Measurements from ENCODE around the gene DRAXIN. TPM values are rescaled to one million over a fixed set of nuclear protein-coding genes. Genes with fewer than 3 reads are reported as not detected.

Gene DRAXIN
- total RNA-seq, 4 donors from 2014 or later = 0.14 to 0.16 TPM; not detected in 2

- TF ChIP-seq, protein P1, sequence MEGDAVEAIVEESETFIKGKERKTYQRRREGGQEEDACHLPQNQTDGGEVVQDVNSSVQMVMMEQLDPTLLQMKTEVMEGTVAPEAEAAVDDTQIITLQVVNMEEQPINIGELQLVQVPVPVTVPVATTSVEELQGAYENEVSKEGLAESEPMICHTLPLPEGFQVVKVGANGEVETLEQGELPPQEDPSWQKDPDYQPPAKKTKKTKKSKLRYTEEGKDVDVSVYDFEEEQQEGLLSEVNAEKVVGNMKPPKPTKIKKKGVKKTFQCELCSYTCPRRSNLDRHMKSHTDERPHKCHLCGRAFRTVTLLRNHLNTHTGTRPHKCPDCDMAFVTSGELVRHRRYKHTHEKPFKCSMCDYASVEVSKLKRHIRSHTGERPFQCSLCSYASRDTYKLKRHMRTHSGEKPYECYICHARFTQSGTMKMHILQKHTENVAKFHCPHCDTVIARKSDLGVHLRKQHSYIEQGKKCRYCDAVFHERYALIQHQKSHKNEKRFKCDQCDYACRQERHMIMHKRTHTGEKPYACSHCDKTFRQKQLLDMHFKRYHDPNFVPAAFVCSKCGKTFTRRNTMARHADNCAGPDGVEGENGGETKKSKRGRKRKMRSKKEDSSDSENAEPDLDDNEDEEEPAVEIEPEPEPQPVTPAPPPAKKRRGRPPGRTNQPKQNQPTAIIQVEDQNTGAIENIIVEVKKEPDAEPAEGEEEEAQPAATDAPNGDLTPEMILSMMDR (IDR thresholded peaks at IDR 0.05) = no peak
- TF ChIP-seq POLR2A (IDR thresholded peaks at IDR 0.05) (no peak), EP300 (IDR thresholded peaks at IDR 0.05; ENCODE audit: low read depth) (no peak), POLR2AphosphoS5 (IDR thresholded peaks at IDR 0.05) (no peak)
- in situ Hi-C loops (cut with MboI; ENCODE audit: low pct_ligation_motif_present in 1 of 4, low pct_unique_long_range_greater_than_20kb in 1 of 4, low sequenced_read_pairs in 3 of 4) = loop anchor here in 1 of 4 donors (5.0 kb wide), 1 partner anchor 60 kb away; no protein-coding TSS in a partner anchor
Observed at GRCh38 chr1:11657654-11658053, 33.9 kb upstream of the DRAXIN start.

DNA sequence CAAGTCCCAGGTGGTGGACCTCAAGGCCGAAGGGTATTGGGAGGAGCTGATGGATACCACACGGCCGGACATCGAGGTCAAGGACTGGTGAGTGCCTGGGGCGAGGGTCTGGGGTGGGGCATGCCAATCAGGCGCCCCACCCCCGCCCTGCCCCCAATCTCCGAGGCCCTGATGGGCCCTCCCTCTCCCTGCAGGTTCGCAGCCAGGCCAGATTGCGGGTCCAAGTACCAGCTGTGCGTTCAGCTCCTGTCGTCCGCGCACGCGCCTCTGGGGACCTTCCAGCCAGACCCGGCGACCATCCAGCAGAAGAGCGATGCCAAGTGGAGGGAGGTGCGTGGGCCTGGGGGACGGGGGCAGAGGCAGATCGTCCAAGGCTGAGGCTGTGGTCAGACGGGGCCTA, 33.0 kb upstream of the DRAXIN start:
- DNase-seq = no peak
- Histone ChIP-seq H3K36me3 (no peaks in the 10 kb centered on the region), H3K27ac (no peak overlapping the region), H3K27me3 (peaks cover 12% of the 10 kb centered on the region), H3K4me3 (no peak overlapping the region), H3K4me1 (peaks cover 11 to 18% (median 14%) of the 10 kb centered on the region in 4 donors), H3K9me3 (no peaks in the 10 kb centered on the region)
- intact Hi-C loops (cut with DNase I; ENCODE audit: low total_unique reads) (no loop called here), in situ Hi-C loops (cut with MboI; ENCODE audit: low pct_ligation_motif_present in 1 of 4, low pct_unique_long_range_greater_than_20kb in 1 of 4, low sequenced_read_pairs in 3 of 4) (loop anchor here in 1 of 4 donors (5.0 kb wide), 1 partner anchor 59 kb away; no protein-coding TSS in a partner anchor)
- TF ChIP-seq EP300 (IDR thresholded peaks at IDR 0.05; ENCODE audit: low read depth) = no peak
- no peak for TF ChIP-seq POLR2AphosphoS5 (IDR thresholded peaks at IDR 0.05)
- TF ChIP-seq, protein P1 (IDR thresholded peaks at IDR 0.05) = no peak
- no peak for TF ChIP-seq POLR2A (IDR thresholded peaks at IDR 0.05)
- WGBS, 2 donors (ENCODE audit: low coverage in 1 of 2) = 81 to 88% methylated on average over 3 to 23 of the region's 23 CpGs

More at GRCh38 chr1:11657654-11658053, 33.9 kb upstream of the DRAXIN start:
- peaks cover 11 to 18% (median 14%) of the 10 kb centered on the region in 4 donors for H3K4me1 ChIP-seq
- no peaks in the 10 kb centered on the region for H3K36me3 ChIP-seq
- no peak overlapping the region for H3K27ac ChIP-seq
- H3K9me3 ChIP-seq = no peaks in the 10 kb centered on the region
- WGBS, 2 donors (ENCODE audit: low coverage in 1 of 2) = 81 to 85% methylated on average over 5 to 6 of the region's 6 CpGs
- H3K27me3 ChIP-seq = peaks cover 12% of the 10 kb centered on the region
- intact Hi-C loops (cut with DNase I; ENCODE audit: low total_unique reads) = no loop called here
- no peak overlapping the region for H3K4me3 ChIP-seq
- DNase-seq = no peak

DNA sequence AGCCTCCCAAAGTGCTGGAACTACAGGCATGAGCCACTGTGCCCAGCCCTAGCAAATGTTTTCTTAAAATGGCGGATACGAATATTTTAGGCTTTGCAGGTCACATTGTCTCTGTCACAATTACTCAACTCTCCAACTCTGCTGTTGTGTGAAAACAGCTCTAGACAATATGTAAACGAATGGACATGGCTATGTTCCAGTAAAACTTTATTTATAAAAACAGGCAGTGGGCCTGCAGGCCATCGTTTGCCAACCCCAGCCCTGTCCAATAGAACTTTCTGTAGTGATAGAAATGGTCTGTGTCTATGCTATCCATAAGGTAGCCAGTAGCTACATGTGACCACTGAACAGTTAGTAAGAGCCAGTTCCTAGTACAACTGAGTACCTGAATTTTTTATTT, 31.8 kb upstream of the DRAXIN start:
- no peak for DNase-seq
- Histone ChIP-seq H3K36me3 (no peaks in the 10 kb centered on the region), H3K27me3 (peaks cover 3% of the 10 kb centered on the region), H3K4me3 (no peak overlapping the region), H3K9me3 (no peaks in the 10 kb centered on the region), H3K27ac (no peak overlapping the region), H3K4me1 (peaks cover 10 to 19% (median 13%) of the 10 kb centered on the region in 4 donors)
- in situ Hi-C loops (cut with MboI; ENCODE audit: low pct_ligation_motif_present in 1 of 4, low pct_unique_long_range_greater_than_20kb in 1 of 4, low sequenced_read_pairs in 3 of 4) = loop anchor here (5.0 to 10.0 kb wide), 2 partner anchors 55 to 58 kb away; no protein-coding TSS in a partner anchor
- intact Hi-C loops (cut with DNase I; ENCODE audit: low total_unique reads) = no loop called here
- no peak for TF ChIP-seq POLR2A (IDR thresholded peaks at IDR 0.05)
- no peak for TF ChIP-seq POLR2AphosphoS5 (IDR thresholded peaks at IDR 0.05)
- TF ChIP-seq, protein P1 (IDR thresholded peaks at IDR 0.05) = no peak
- TF ChIP-seq EP300 (IDR thresholded peaks at IDR 0.05; ENCODE audit: low read depth) = no peak
- 88% methylated on average over 4 of the region's 4 CpGs; no CpG with 5 or more reads in 1 of the 2 donors for WGBS, 2 donors (ENCODE audit: low coverage in 1 of 2)

DNA sequence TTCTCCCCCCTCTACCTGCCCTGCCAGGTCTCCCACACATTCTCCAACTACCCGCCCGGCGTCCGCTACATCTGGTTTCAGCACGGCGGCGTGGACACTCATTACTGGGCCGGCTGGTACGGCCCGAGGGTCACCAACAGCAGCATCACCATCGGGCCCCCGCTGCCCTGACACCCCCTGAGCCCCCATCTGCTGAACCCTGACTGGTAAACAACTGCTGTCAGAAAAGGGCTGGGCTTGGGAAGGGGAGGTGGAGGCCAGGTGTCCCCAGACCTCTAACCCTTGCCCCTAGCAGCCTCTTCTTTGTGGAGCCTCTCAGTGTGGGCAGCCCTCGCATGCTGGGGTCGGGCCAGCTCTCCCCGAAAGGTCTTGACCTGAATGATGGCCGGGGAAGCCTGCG, 30.4 kb upstream of the DRAXIN start:
- Histone ChIP-seq H3K9me3 (no peaks in the 10 kb centered on the region), H3K27me3 (no peaks in the 10 kb centered on the region), H3K27ac (no peak overlapping the region), H3K4me1 (peaks cover 0 to 13% (median 6%) of the 10 kb centered on the region in 4 donors), H3K4me3 (no peak overlapping the region), H3K36me3 (no peaks in the 10 kb centered on the region)
- intact Hi-C loops (cut with DNase I; ENCODE audit: low total_unique reads) = no loop called here
- no peak for DNase-seq
- WGBS, 2 donors (ENCODE audit: low coverage in 1 of 2) = 92% methylated on average over 17 of the region's 17 CpGs; no CpG with 5 or more reads in 1 of the 2 donors
- in situ Hi-C loops (cut with MboI; ENCODE audit: low pct_ligation_motif_present in 1 of 4, low pct_unique_long_range_greater_than_20kb in 1 of 4, low sequenced_read_pairs in 3 of 4) = loop anchor here in 3 of 4 donors (10.0 kb wide), 1 partner anchor 54 kb away; no protein-coding TSS in a partner anchor
- TF ChIP-seq POLR2AphosphoS5 (IDR thresholded peaks at IDR 0.05) (no peak), POLR2A (IDR thresholded peaks at IDR 0.05) (no peak), EP300 (IDR thresholded peaks at IDR 0.05; ENCODE audit: low read depth) (no peak)
- TF ChIP-seq, protein P1 (IDR thresholded peaks at IDR 0.05) = no peak
